DMS53 treated with DMSO at 0.1 percent for 48 hours (cell line): ENCODE measurements around the gene KCNQ5.

Source experiments
- DNase-seq: peaks from one replicate; lab custom pipeline; 2025; ENCODE audit not compliant: unreplicated experiment; lab: John Stamatoyannopoulos, UW

Gene KCNQ5

GRCh38 chr6:72639920-72640614 is 18.2 kb downstream of the KCNQ5 start:
- DNase-seq = no peak

GRCh38 chr6:72640615-72640930 is 18.7 kb downstream of the KCNQ5 start:
- no peak for DNase-seq

GRCh38 chr6:72642435-72642834 is 20.6 kb downstream of the KCNQ5 start:
- no peak for DNase-seq

GRCh38 chr6:72643214-72643613 is 21.4 kb downstream of the KCNQ5 start:
- no peak for DNase-seq

- DNase-seq = no peak
These were observed 25.0 kb downstream of the KCNQ5 start for GRCh38 chr6:72646604-72647485.

GRCh38 chr6:72647489-72647888 is 25.6 kb downstream of the KCNQ5 start:
- DNase-seq = no peak

GRCh38 chr6:72649032-72649984 is 27.4 kb downstream of the KCNQ5 start:
- DNase-seq = peak; percentile 14

- no peak for DNase-seq
These were observed 28.3 kb downstream of the KCNQ5 start for GRCh38 chr6:72650081-72650745.

GRCh38 chr6:72651174-72651573 is 29.3 kb downstream of the KCNQ5 start:
- DNase-seq = no peak

GRCh38 chr6:72651967-72652956 is 30.4 kb downstream of the KCNQ5 start:
- DNase-seq = no peak

- DNase-seq = no peak
These were observed 31.2 kb downstream of the KCNQ5 start for GRCh38 chr6:72653026-72653425.

- DNase-seq = no peak
These were observed 32.3 kb downstream of the KCNQ5 start for GRCh38 chr6:72654071-72654621.

GRCh38 chr6:72657407-72658197 is 35.7 kb downstream of the KCNQ5 start:
- no peak for DNase-seq

- DNase-seq = no peak
These were observed 37.9 kb downstream of the KCNQ5 start for GRCh38 chr6:72659754-72660153.

- no peak for DNase-seq
These were observed 39.5 kb downstream of the KCNQ5 start for GRCh38 chr6:72661411-72661810.

- no peak for DNase-seq
These were observed 43.7 kb downstream of the KCNQ5 start for GRCh38 chr6:72665599-72665998.

GRCh38 chr6:72669324-72669723 is 47.5 kb downstream of the KCNQ5 start:
- no peak for DNase-seq

GRCh38 chr6:72672906-72673305 is 51.0 kb downstream of the KCNQ5 start:
- DNase-seq = no peak

GRCh38 chr6:72674842-72675241 is 53.0 kb downstream of the KCNQ5 start:
- no peak for DNase-seq
